Stimulated activated CD4-positive, alpha-beta T cell treated with anti-CD3 and anti-CD28 coated beads, Interleukin-12 subunit alpha, Interleukin-12 subunit beta, amount 100 ng/mL, for 24 hours (primary cell): ENCODE measurements around the gene IRX4.

Experiments
- DNase-seq, 2 experiments: peaks; one replicate each; pipeline ENCODE4 v3.0.0-alpha.2; 2020; ENCODE audit warnings: low read depth in 2 of 2

The IRX4 gene

GRCh38 chr5:1891391-1891790 lies 8.7 kb upstream of the IRX4 start:
- DNase-seq = no peak

GRCh38 chr5:1890296-1890695 lies 7.6 kb upstream of the IRX4 start:
- no peak for DNase-seq

GRCh38 chr5:1889321-1890065 lies 6.8 kb upstream of the IRX4 start:
- DNase-seq = no peak

- DNase-seq = no peak
Observed at GRCh38 chr5:1888541-1889251, 6.0 kb upstream of the IRX4 start.

GRCh38 chr5:1887588-1888360 lies 5.0 kb upstream of the IRX4 start:
- no peak for DNase-seq

- DNase-seq = no peak
Observed at GRCh38 chr5:1886846-1887587, 4.3 kb upstream of the IRX4 start.

GRCh38 chr5:1885868-1886845 lies 3.4 kb upstream of the IRX4 start:
- no peak for DNase-seq

- DNase-seq = no peak
Observed at GRCh38 chr5:1885404-1885755, 2.7 kb upstream of the IRX4 start.

- DNase-seq = no peak
Observed at GRCh38 chr5:1884678-1885403, 2.1 kb upstream of the IRX4 start.

- DNase-seq = no peak
Observed at GRCh38 chr5:1883925-1884677, 1.4 kb upstream of the IRX4 start.

GRCh38 chr5:1883120-1883924 lies 597 bp upstream of the IRX4 start:
- DNase-seq = no peak

- DNase-seq = no peak
Observed at GRCh38 chr5:1881731-1882336, 891 bp downstream of the IRX4 start.

GRCh38 chr5:1881098-1881572 lies 1.6 kb downstream of the IRX4 start:
- DNase-seq = no peak

- no peak for DNase-seq
Observed at GRCh38 chr5:1880377-1881025, 2.2 kb downstream of the IRX4 start.

- no peak for DNase-seq
Observed at GRCh38 chr5:1879292-1880263, 3.1 kb downstream of the IRX4 start.
